Thyroid gland (tissue), 4 donors: ENCODE results near the gene EXOC3L1. TPM values are rescaled to one million over a fixed set of nuclear protein-coding genes. Genes with fewer than 3 reads are reported as not detected.

Experiments used
- DNase-seq, 2 donors: peaks; one replicate each; pipeline ENCODE4 v3.0.0-alpha.2; 2019
- H3K27ac ChIP-seq, 3 donors: fragments of 200-600 bp; sonication (generic); 1 replicate in 2 of 3; 2 replicates in 1 of 3; pipeline ENCODE4 v1.5.1; 2016 to 2019; ENCODE audit warnings: mild to moderate bottlenecking in 1 of 3, moderate library complexity in 1 of 3
- H3K27me3 ChIP-seq: fragments of 200-600 bp; sonication (generic); one replicate; pipeline ENCODE4 v1.5.1; 2019
- H3K36me3 ChIP-seq, 2 donors: fragments of 200-600 bp; sonication (generic); one replicate each; pipeline ENCODE4 v1.5.1; 2016 to 2019
- H3K4me1 ChIP-seq, 2 donors: fragments of 200-600 bp; sonication (generic); one replicate each; pipeline ENCODE4 v1.5.1; 2017 to 2019
- H3K4me3 ChIP-seq, 3 donors: fragments of 200-600 bp; sonication (generic); replicated peaks in 1 of 3; 1 replicate in 2 of 3; 2 replicates in 1 of 3; pipeline ENCODE4 v1.5.1; 2016; ENCODE audit warnings: mild to moderate bottlenecking in 1 of 3
- H3K9me3 ChIP-seq: fragments of 200-600 bp; sonication (generic); one replicate; pipeline ENCODE4 v1.5.1; 2017
- POLR2A ChIP-seq, 2 donors: fragments of 450-650 bp; IDR thresholded peaks; one replicate each; pipeline ENCODE4 v1.6.1; 2017; ENCODE audit warnings: antibody characterized with exemption in 2 of 2, mild to moderate bottlenecking in 2 of 2, moderate library complexity in 1 of 2
- WGBS, 2 donors: methylation state at CpG; one replicate each; pipeline ENCODE4 v1.1.5; 2017; 5-methylcytosine and 5-hydroxymethylcytosine counted together
- intact Hi-C: fragments of 100-400 bp; cut with DNase I; formaldehyde crosslinking; loops from one replicate; pipeline ENCODE4 v1.15.1; 2023
- total RNA-seq, 4 donors: library from RNA; depleted of rRNA; stranded (reverse); fragments of >200 nt; gene quantifications; one replicate each; pipeline ENCODE4 v1.2.3, GENCODE V29; 2016
- TF ChIP-seq, protein P1 (sequence below), 6 experiments: fragments of 200-600 bp in 3 of 6; fragments of 450-650 bp in 3 of 6; sonication (generic) in 3 of 6; IDR thresholded peaks; one replicate each; pipeline ENCODE4 v1.5.1; 2016 to 2019; ENCODE audit warnings: antibody characterized with exemption in 6 of 6, mild to moderate bottlenecking in 2 of 6, inconsistent platforms in 1 of 6, moderate library complexity in 1 of 6

EXOC3L1 gene
- total RNA-seq, 4 donors from 2014 or later = 5.9 to 8.6 (median 7.6) TPM

DNA sequence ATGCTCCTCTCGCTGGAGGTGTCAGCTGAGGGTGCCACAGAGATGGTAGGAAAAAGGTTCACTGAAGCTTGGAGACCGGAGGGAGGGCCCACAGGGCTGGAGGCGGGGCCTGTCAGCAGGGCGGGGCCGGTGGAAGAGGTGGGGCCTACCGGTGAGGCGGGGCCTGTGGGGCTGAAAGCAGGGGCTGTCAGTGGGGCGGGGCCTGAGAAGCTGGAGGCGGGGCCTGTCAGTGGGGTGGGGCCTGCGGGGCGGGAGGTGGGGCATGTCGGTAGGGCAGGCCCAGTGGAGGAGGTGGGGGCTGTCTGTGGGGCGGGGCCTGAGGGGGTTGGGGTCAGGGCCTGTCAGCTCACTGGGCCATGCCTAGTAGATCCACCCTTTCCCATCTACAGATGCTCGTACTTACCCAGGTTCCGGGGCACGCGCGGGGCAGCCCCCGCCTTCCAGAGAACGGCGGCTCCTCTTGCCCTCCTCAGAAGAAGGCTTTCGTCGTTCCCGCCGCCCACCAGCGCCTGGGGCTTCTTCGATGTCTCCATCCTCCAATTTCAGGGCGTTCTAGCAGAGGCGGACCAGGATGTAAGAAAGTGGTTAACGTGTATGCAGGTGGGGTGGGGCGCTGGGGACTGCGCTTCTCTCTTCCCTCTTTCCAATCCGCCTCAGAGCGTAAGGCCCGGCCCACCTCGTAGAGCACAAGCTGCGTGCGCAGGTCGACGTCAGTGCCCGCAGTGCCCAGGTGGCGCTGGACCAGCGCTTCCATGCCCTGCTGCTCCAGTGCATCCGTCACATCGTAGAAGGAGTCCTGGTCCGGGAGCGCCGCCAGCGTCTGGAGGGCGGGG lies 46.8 kb upstream of the EXOC3L1 start:
- no peak for TF ChIP-seq POLR2A (IDR thresholded peaks at IDR 0.05)
- TF ChIP-seq, protein P1, sequence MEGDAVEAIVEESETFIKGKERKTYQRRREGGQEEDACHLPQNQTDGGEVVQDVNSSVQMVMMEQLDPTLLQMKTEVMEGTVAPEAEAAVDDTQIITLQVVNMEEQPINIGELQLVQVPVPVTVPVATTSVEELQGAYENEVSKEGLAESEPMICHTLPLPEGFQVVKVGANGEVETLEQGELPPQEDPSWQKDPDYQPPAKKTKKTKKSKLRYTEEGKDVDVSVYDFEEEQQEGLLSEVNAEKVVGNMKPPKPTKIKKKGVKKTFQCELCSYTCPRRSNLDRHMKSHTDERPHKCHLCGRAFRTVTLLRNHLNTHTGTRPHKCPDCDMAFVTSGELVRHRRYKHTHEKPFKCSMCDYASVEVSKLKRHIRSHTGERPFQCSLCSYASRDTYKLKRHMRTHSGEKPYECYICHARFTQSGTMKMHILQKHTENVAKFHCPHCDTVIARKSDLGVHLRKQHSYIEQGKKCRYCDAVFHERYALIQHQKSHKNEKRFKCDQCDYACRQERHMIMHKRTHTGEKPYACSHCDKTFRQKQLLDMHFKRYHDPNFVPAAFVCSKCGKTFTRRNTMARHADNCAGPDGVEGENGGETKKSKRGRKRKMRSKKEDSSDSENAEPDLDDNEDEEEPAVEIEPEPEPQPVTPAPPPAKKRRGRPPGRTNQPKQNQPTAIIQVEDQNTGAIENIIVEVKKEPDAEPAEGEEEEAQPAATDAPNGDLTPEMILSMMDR (IDR thresholded peaks at IDR 0.05) = no peak

GRCh38 chr16:67235816-67236562 lies 46.1 kb upstream of the EXOC3L1 start:
- H3K27ac ChIP-seq = no peak overlapping the region
- H3K9me3 ChIP-seq = no peaks in the 10 kb centered on the region
- H3K36me3 ChIP-seq = peaks cover 54 to 64% of the 10 kb centered on the region in 2 donors
- peaks cover 13 to 15% of the 10 kb centered on the region in 2 donors for H3K4me1 ChIP-seq
- TF ChIP-seq, protein P1 (IDR thresholded peaks at IDR 0.05) = no peak
- TF ChIP-seq POLR2A (IDR thresholded peaks at IDR 0.05) = no peak
- DNase-seq = no peak
- 87 to 89% methylated on average over 17 of the region's 17 CpGs for WGBS, 2 donors
- intact Hi-C loops = no loop called here
- no peaks in the 10 kb centered on the region for H3K27me3 ChIP-seq
- H3K4me3 ChIP-seq = no peak overlapping the region

More for the DNA sequence above, 46.8 kb upstream of the EXOC3L1 start:
- no peak overlapping the region for H3K4me3 ChIP-seq
- peak in 1 of 2 donors; percentile 17 for DNase-seq
- H3K27me3 ChIP-seq = no peaks in the 10 kb centered on the region
- peaks cover 46 to 56% of the 10 kb centered on the region in 2 donors for H3K36me3 ChIP-seq
- no peaks in the 10 kb centered on the region for H3K9me3 ChIP-seq
- WGBS, 2 donors = 87 to 88% methylated on average over 45 to 47 of the region's 50 CpGs
- intact Hi-C loops = no loop called here
- H3K4me1 ChIP-seq = peaks cover 21 to 22% of the 10 kb centered on the region in 2 donors
- H3K27ac ChIP-seq = no peak overlapping the region

- WGBS, 2 donors = 92 to 96% methylated on average over 9 to 10 of the region's 10 CpGs
- H3K27ac ChIP-seq = no peak overlapping the region
- no peak for TF ChIP-seq POLR2A (IDR thresholded peaks at IDR 0.05)
- TF ChIP-seq, protein P1 (IDR thresholded peaks at IDR 0.05) = no peak
- DNase-seq = no peak
- no peaks in the 10 kb centered on the region for H3K27me3 ChIP-seq
- peaks cover 72 to 80% of the 10 kb centered on the region in 2 donors for H3K36me3 ChIP-seq
- no peak overlapping the region for H3K4me3 ChIP-seq
- no peaks in the 10 kb centered on the region for H3K9me3 ChIP-seq
- intact Hi-C loops = no loop called here
- no peaks in the 10 kb centered on the region for H3K4me1 ChIP-seq
These were observed 44.3 kb upstream of the EXOC3L1 start for GRCh38 chr16:67234180-67234597.

DNA sequence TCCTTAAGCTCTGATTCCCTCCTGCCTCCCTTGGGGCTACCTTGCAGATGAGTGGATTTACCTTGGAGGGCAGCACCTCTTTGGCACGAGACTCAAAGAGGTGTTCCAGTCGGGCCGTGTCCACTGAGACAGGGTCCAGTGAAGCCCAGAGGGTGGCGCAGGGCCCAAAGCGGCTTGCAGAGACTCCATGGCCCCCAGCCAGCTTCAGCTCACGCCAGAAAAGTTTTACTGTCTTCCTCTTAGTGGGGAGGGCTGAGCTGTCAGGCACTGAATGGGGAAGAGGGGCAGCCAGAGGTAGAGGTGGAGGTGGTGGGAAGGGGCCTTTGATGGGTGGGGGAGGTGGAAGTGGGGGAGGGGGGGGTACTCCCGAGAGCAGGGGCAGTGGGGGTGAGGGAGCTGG lies 43.7 kb upstream of the EXOC3L1 start:
- H3K4me3 ChIP-seq = no peak overlapping the region
- intact Hi-C loops = no loop called here
- TF ChIP-seq, protein P1 (IDR thresholded peaks at IDR 0.05) = no peak
- no peak for TF ChIP-seq POLR2A (IDR thresholded peaks at IDR 0.05)
- peak in 1 of 2 donors; percentile 42 for DNase-seq
- 63 to 65% methylated on average over 7 of the region's 7 CpGs for WGBS, 2 donors
- H3K9me3 ChIP-seq = no peaks in the 10 kb centered on the region
- H3K4me1 ChIP-seq = no peaks in the 10 kb centered on the region
- no peak overlapping the region for H3K27ac ChIP-seq
- H3K36me3 ChIP-seq = peaks cover 74 to 80% of the 10 kb centered on the region in 2 donors
- H3K27me3 ChIP-seq = no peaks in the 10 kb centered on the region
